NOMO-1 (cell line): Measurements from ENCODE around the gene TMEM167B.

Experiments used
- DNase-seq, 2 experiments: peaks; one replicate each; lab custom pipeline; 2025; ENCODE audit not compliant: unreplicated experiment in 2 of 2; lab: John Stamatoyannopoulos, UW

TMEM167B gene

DNA sequence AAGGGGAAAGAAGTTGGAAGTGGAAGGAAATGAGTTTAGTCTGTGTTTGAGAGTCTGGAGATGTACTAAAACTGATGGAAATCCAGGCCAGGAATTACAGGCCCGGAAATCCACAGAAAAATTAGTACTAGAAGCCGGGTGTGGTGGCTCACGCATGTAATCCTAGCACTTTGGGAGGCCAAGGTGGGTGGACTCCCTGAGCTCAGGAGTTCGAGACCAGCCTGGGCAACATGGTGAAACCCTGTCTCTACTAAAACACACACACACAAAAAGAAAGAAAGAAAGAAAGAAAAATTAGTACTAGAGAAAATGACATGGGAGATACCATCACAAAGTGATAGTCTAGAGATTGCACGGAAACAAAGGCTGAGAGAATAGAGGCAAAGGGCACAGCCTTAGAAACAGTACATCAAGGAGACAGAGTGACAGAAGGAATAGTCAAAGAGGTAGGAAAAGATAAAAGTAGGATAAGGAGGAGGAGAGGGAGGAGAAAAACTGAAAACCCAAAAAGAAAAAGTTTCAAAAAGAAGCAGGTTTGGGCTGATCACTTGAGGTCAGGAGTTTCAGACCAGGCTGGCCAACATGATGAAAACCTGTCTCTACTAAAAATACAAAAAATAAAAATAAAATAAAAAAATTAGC, 10.0 kb upstream of the TMEM167B start:
- DNase-seq = no peak

DNA sequence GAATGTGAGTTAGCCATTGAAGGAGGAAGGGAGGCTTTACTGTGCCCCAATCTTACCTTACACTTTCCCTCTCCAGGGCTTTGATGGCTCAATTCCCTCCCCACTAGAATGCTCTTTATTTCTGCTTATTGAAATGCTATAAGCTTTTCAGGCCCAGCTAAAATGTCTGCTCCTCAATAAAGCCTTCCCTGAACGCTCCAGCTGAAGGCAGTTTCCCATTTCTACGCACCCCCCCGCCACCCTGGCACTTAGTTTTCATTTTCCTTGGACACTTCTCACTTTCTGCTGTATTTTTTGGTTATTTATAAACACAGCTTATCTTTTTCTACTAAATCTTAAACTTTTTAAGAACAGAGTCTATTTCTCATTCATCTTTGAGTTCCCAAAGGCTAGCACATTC, 7.1 kb upstream of the TMEM167B start:
- DNase-seq = no peak

DNA sequence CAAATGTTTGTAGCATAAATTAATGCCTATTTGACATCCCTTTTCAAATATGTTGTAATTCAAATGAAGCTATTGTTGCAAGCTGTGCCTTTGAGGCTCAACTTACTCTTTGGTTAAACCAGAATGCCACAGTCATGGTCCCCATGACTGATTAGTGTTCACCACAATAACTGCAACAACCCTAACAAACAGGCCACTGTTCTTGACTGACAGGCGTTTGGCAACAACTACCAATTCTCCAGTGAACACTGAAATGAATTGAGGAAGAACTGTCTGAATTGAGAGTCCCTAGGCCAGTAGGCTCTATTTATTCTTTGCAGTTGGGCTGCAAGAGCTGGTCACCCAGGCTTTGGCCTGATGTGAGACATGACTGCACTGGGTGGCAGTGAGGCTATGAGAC, 6.6 kb upstream of the TMEM167B start:
- peak in 1 of 2 experiments; percentile 20 for DNase-seq

DNA sequence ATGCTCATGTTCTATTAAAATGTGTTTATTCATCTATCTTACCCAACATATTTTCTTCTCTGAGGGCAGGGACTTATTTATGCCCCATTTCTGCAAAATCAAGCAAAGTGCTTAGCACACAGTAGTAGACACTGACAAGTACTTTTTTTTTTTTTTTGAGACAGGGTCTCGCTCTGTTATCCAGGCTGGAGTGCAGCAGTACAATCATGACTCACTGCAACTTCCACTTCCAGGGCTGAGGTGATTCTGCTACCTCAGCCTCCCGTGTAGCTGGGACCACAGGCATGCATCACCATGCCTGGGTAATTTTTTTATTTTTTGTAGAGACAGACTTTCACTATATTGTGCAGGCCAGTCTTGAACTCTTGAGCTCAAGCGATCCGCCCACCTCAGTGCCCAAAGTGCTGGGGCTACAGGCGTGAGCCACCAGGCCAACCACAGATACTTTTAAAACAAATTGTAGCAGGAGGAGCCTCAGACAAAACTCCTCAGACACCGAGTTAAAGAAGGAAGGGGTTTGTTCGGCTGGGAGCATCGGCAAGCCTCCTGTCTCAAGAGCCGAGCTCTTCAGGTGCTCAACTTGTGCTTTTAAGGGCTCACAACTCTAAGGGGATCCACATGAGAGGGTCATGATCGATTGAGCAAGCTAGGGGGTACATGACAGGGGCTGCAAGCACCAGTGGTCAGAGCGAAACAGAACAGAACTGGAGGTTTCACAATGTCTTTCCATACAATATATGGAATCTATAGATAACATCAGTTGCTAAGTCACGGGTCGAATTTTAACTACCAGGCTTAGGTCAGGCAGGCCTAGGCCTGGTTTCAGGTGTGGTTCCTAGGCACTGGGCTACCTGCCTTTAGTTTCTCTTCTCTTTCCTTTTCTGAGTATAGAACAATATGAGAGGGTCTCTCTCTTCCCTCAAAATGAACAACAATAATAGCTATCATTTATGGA, 5.7 kb upstream of the TMEM167B start:
- no peak for DNase-seq

DNA sequence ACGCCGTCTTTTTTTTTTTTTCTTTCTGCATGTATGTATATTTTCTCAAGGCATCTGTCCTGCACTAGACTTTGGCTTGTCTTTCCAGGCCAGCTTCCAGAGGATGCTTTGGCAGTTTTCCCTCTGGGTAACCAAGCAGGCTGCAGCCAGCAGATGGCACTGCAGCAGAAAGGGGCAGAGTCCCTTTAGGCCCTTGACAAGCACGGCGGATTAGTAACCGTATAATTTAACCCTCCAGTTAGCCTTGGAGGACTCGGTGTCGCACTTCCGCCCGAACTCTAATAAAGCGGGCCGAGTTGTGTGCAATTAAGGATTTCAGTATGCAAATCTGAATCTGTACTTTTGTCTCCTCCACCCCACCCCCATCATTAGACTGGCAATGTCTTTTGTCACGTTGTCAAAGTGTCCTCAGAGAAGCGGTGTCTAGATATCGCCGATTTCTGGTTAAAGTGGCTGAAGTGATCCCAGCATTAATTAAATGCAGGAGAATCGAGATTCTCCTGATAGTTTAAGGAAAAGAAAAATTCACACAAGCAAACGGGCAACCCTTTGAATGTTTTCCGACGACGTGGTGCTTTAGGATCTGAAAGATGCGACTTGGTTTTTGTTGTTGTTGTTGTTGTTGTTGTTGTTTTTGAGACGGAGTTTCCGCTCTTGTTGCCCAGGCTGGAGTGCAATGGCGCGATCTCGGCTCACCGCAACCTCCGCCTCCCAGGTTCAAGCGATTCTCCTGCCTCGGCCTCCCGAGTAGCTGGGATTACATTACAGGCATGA, 1.1 kb upstream of the TMEM167B start:
- no peak for DNase-seq

DNA sequence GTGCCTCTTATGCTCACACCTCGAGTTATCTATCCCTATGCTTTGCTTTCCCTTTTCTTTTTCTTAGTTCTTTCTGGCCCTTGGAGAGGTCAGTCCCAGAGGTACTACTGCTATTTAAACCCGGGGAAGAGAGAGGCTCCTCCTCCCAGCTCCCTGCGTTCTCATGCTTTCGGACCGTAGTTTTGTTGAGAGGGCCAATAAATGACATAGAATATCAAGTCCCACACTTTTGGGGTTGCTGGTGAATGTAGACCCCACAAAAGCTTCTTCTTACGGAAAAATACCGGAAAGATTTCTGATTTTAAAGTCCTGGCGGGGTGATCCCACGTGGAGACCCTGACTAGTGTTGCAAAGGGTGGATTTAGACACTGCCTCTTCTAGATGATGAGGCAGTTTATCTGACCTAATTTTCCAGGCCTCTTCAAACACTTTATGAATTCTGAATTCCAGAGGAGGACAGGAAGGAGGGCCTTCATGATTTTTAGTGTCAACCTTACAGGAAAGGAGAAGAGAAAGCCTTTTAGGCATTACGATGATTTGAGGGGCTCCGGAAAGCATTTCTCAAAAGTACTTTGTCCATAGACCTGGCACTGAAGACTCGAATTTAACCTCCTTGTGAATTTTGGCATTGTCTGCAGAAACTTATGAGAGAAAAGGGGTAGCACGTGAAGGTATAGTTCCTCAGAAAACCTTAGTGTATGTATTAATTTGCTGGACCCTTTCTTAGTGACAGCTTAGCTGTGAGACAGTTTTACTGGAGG, 694 bp downstream of the TMEM167B start:
- peak; percentile 60 to 81 for DNase-seq

DNA sequence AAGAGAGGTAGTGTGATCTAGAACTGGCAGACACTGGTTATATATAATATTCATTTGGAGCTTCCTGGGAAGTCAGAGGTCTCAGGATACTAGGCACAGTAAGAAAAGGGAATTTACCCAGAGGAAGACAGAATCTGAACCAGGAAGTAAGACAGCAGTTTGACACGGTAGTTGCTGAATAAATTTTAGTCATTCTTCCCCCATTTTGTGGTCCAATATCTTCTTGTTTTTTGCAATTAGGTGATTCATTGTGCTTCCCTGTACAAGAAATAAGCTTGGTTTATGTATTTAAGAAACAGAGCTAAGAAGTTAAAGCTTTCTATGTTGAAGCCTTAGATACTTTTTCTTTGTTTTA, 1.3 kb downstream of the TMEM167B start:
- peak; percentile 16 to 85 for DNase-seq

DNA sequence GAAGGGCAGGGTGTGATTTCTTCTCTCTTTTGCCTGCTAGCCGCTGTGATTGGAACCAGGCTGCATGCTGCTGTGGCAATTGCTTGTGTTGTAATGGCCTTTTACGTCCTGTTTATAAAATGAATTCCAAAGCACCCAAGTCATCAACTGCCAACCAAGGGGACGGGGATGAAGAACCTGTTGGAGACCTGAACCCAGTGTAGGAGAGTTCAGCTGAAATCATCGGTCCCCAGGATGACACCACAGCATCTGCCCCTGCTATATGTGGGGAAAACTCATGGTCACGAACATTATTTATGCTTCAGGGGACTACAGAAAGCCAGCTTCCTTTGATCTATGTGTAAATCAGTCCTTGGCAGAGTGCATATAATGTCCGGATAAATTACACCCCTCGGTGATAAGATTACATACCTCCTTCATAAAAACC, 3.8 kb downstream of the TMEM167B start:
- no peak for DNase-seq

DNA sequence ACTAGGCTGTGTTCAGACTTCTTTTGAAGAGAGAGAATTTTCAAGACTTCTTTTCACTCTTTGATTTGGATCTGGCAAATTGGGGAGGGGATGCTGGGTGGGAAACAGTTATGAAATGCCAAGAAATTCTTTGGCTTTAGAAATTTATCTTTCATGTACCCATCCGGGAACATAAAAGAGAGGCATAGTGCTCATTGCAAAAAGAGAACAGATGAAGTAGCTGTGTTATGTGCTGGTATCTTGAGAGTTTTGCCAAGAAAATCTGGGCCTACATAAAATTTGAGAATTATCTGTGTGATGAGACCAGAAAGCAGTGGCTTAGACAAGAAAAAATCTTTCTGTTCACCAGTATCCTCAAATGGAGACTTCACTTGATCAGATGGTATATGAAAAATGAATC, 4.3 kb downstream of the TMEM167B start:
- DNase-seq = no peak

DNA sequence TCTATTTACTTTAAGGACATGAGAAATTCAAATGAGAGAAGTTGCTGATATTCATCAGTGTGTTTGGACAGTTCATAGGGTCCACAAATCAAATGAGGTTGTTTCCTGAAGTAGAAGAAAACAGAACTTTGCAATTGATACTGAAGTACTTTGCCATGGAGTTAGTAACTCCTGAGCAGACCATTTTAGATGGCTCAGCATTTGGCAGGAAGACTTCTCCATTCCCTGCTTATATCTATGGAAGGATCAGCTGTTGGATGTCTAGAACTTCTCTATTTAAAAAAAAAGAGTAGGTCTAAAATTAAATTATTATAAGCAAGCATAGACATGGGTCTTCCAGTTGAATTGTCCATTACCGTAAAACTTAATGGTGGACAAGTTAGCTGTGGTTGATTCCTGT, 5.1 kb downstream of the TMEM167B start:
- DNase-seq = no peak

DNA sequence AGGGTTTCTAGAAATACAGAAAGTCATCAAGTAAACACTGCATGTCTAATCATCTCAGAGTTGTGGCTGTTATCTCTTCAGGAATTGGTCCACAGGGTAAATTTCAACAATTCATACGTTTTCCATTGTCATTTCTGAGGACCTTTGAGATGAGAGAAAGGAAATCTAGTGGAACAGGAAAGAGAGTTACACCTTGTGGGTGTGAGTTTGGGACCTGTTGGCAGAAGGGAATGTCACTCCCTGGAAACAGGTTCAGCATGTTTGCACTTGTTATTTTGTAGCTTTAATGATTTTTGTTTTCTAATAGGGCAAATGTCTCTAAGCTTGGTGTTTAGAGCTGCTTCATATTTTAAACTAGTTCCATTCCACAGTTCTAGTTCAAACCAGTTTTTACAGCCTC, 5.6 kb downstream of the TMEM167B start:
- DNase-seq = no peak

DNA sequence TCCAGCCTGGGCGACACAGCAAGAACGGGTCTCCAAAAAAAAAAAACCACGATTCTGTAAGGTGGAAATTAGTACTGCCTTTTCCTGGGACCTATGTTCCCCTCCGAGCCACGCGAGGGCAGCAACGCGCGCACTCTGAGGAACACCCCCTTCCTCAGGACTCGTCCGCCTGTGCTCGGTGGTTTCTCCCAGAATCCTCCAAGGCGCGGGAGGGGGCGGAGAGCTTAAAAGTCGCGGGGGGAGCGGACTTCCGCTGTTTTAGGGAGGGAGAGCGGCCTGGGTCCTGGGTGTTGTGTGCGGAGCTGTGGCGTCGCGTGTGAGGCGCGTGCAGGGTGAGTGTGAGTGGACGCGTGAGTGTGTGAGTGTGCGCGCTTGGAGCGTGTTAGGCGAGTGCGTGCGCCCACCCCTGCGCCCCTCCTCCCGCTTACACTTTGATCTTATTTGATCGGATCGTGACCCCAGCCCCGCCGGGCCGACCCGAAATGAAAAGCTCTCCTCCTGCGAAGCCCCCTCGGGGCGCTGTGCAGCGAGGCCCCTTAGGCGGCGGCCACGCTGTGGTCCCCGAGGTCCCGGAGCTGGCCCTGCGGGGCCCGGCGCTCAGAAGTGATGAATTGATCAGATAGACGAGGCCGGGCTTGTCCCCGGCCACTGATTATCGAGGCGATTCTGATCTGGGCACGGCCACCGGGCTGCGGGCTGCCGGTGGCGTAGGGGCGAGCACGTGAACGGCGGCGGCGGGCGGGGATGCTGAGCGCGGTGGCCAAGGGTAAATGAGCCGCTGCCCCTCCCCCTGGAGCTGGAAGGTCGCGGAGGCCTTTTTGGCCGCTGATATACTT, 9.6 kb downstream of the TMEM167B start:
- DNase-seq = peak; percentile 90 to 93

DNA sequence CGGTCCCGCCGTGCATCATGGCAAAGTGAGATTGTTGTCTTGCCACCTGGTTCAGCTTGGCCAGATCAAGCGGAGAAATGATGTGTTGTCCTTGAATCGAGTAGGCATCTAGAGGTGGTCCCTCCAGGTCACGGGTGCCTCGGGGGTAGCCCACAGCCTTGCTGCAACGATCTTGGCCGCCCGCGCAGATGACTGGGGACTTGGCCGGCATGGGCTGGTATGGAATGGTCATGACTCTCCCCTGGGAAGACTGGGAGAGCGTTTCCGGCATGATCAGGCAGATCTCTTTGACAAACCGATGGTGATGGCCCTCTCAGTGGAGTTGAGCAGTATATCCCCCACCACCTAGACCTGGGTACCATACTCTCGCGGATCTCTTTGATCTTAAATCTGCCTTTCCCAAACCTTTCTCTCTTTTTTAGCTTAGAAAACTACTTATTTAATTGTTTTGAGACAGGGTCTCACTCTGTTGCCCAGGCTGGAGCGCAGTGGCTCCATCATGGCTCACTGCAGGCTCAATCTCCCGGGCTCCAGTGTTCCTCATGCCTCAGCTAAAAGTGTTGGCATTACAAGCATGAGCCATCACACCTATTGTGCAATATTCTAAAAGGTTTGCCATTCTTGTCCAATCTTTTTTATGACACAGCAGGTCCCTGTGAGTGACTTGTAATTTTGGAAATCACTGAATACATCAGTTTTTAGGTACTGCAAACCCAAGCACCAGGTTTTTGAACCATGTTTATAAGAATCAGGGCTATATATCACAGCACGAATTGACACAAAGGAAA, 14.0 kb downstream of the TMEM167B start:
- DNase-seq = peak in 1 of 2 experiments; percentile 6

DNA sequence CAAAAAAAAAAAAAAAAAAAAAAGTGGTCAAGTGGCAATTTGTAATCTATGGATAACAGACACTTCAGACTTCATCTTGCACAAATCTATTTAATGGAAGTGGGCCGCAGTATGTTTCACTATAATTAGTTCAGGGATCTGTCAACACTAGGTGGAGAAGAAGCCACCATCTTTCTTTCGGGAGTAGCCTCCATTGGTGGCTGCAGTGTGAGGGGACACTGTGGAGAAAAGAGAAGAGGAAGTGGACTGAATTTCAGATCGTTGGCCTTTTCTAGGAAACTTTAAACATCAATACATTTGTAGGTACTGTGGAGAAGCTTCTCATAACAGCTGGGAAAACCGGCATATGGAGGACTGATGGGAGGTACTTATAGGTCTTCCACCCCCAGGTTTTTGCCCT, 15.3 kb downstream of the TMEM167B start:
- peak in 1 of 2 experiments; percentile 12 for DNase-seq

DNA sequence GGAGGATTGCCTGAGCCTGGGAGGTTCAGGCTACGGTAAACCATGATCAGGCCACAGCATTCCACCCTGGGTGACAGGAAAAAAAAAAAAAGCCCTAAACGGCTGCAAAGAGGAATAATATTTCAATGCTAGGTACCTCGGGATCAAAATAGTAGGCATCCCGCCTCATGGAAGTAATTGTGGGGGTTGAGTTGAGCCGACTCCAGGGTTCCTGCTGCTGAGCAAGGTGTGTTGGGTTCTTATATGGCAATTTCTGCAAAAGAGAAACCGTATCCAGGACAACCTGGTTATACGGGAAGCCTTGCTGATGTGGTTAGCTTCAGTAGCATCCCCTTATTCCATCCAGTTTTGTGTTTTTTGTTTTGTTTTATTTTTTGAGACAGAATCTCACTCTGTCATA, 17.2 kb downstream of the TMEM167B start:
- no peak for DNase-seq

DNA sequence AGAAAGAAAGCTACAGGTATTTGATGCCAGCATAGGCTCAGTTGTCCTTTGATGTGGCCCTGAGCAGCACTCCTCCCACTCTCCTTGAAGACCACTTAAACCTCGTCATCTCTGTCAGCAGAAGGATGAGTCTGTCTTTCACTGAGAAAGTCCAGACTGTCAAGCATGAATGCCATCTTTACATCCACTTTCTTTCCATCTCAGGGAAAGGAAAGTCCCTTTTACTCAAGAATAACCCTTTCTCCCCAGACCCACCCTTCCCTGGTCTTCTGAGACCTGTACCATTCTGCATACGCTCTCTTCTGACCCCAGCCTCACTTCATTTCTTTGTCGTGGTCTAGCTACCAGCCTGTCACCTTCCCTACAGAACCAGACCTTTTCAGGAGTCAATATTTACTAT, 19.3 kb downstream of the TMEM167B start:
- DNase-seq = no peak

DNA sequence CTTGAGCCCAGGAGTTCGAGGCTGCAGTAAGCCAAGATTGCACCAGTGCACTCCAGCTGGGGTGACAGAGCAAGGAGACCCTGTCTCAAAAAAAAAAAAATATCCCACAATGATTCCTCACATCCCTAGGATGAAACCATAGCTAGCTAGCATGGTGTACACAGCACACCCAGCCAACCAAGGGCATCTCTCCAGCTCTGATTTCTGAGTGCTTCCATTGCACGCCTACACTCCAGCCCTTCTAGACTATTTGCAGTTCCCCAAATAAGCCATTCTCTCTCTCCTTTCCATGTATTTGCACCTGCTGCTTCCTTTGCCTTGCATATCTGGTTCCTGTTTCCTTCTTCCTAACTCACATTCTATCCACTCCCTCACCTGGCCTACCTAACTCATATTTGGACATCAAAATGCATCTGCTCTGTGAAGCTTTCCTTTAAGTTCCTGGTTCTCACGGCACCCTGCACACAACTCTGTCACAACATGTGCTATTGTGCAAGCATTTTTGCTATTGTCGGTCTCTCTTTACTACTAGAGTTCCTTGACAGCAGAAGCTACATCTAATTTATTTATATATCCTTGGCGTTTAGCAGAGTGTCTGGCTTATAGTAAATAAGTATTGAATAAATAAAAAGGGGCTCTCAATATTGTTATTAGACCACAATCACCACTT, 21.0 kb downstream of the TMEM167B start:
- peak; percentile 70 to 77 for DNase-seq

DNA sequence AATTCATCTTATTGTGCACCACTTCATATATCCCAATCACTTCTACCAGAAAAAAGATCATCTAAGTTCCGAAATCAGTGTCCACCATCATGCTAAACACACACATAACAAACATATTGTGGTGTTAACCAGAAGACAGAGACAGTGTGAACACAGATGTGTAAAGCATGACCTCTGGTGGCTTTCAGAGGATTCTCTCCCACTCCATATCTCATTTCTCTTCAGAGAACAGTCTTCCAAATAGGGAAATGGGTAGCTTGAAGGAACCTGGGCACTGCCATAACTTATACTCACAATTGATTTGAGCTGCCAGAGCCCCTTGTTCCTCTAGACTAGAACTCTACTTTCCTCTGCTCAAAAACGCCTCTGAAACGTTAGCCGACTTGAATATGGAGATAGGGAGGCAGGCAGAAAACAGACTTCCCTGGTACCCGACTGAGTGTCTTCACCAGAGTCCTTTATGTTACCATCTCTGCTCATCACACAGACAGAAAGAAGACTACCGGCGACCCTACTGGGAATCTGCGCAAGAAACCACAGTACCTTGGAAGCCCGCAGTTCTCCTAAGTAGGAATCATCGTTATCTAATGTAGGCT, 21.6 kb downstream of the TMEM167B start:
- DNase-seq = peak; percentile 14 to 78
